GM12878 (cell line): Measurements from ENCODE around the gene SLC2A4. TPM values are rescaled to one million over a fixed set of nuclear protein-coding genes. Genes with fewer than 3 reads are reported as not detected.

Source experiments
- ATAC-seq: fragments of 200-7000 bp; cut with Tn5 transposase; 3 replicates; pipeline ENCODE4 v1.9.1; 2020; ENCODE audit warnings: mild to moderate bottlenecking, moderate library complexity
- BruUV-seq: library from RNA; stranded (reverse); fragments of 400-500 nt; replicated peaks from 2 replicates; lab custom pipeline; 2021; lab: Mats Ljungman, UMichigan
- CTCF ChIA-PET: fragments of 300-600 bp; sonication (Branson Sonifier 250); formaldehyde crosslinking; extraction: SDS; loops from one replicate; lab custom pipeline; 2021; ENCODE audit warnings: inconsistent platforms; lab: Yijun Ruan, JAX
- POLR2A ChIA-PET: fragments of 350-600 bp; formaldehyde crosslinking; extraction: SDS; loops from one replicate; lab custom pipeline; 2021; ENCODE audit warnings: inconsistent platforms; lab: Charles Lee
- RAD21 ChIA-PET: fragments of 300-600 bp; sonication (Branson Sonifier 250); formaldehyde crosslinking; loops from one replicate; lab custom pipeline; 2023; ENCODE audit warnings: antibody characterized with exemption; ENCODE audit not compliant: unreplicated experiment; lab: Charles Lee
- SMC1A ChIA-PET: fragments of 300-600 bp; sonication (Branson Sonifier 250); formaldehyde crosslinking; loops from one replicate; lab custom pipeline; 2023; ENCODE audit not compliant: unreplicated experiment, uncharacterized antibody; lab: Charles Lee
- DNase-seq: peaks from one replicate; pipeline ENCODE4 v3.0.0-alpha.2; 2011; ENCODE audit warnings: low read depth, low spot score
- FAIRE-seq: peaks from 3 replicates; lab custom pipeline; 2011; peaks lifted over from hg19 to GRCh38; lab: Jason Lieb, UNC
- H2AFZ ChIP-seq: 2 replicates; pipeline ENCODE4 v1.6.0; 2011; ENCODE audit warnings: low read depth, low read length, control low read depth; ENCODE audit not compliant: control insufficient read depth
- H3K27ac ChIP-seq: 2 replicates; pipeline ENCODE4 v1.5.1; 2011; ENCODE audit warnings: control low read depth; ENCODE audit not compliant: control insufficient read depth, insufficient read depth
- H3K27me3 ChIP-seq, 2 experiments: replicated peaks in 1 of 2; 2 replicates each; pipeline versions ENCODE4 v1.6.0 to v1.6.1; 2011; ENCODE audit warnings: low read length in 1 of 2; ENCODE audit not compliant: control insufficient read depth in 2 of 2, insufficient read depth in 2 of 2
- H3K36me3 ChIP-seq, 2 experiments: 2 replicates each; pipeline ENCODE4 v1.5.1; 2011; ENCODE audit warnings: low read length in 1 of 2; ENCODE audit not compliant: control insufficient read depth in 2 of 2, insufficient read depth in 2 of 2
- H3K4me1 ChIP-seq: 2 replicates; pipeline ENCODE4 v1.6.1; 2011; ENCODE audit warnings: mild to moderate bottlenecking, low read length, moderate library complexity, mixed read lengths; ENCODE audit not compliant: control insufficient read depth, insufficient read depth
- H3K4me2 ChIP-seq: 2 replicates; pipeline ENCODE4 v1.6.0; 2011; ENCODE audit warnings: control low read depth; ENCODE audit not compliant: control insufficient read depth, insufficient read depth
- H3K4me3 ChIP-seq: fragments of 200-600 bp; sonication (generic); 2 replicates; pipeline ENCODE4 v1.5.1; 2016
- H3K79me2 ChIP-seq: 2 replicates; pipeline ENCODE4 v1.6.0; 2011; ENCODE audit warnings: low read length; ENCODE audit not compliant: control insufficient read depth, insufficient read depth
- H3K9ac ChIP-seq: 2 replicates; pipeline ENCODE4 v1.8.0; 2011; ENCODE audit warnings: low read length, control low read depth, mixed read lengths; ENCODE audit not compliant: control insufficient read depth, insufficient read depth
- H3K9me3 ChIP-seq: replicated peaks from 3 replicates; pipeline ENCODE4 v1.5.1; 2011; ENCODE audit warnings: mild to moderate bottlenecking, low read length; ENCODE audit not compliant: control insufficient read depth, insufficient read depth
- H4K20me1 ChIP-seq: 2 replicates; pipeline ENCODE4 v1.6.0; 2011; ENCODE audit not compliant: control insufficient read depth, insufficient read depth
- BACH1 ChIP-seq: fragments of 450-650 bp; IDR thresholded peaks from 2 replicates; pipeline ENCODE4 v1.6.1; 2017; ENCODE audit warnings: mild to moderate bottlenecking, borderline replicate concordance
- E2F4 ChIP-seq: IDR thresholded peaks from 2 replicates; pipeline ENCODE4 v1.6.1; 2012; ENCODE audit warnings: low read depth, low read length, improper control_type of control experiment
- FOXK2 ChIP-seq: fragments of 450-650 bp; IDR thresholded peaks from 2 replicates; pipeline ENCODE4 v1.6.1; 2017; ENCODE audit warnings: mild to moderate bottlenecking, moderate library complexity
- GABPA ChIP-seq: IDR thresholded peaks from 2 replicates; pipeline ENCODE4 v1.6.1; 2014; ENCODE audit warnings: antibody characterized with exemption, low read depth, mild to moderate bottlenecking, inconsistent platforms
- IKZF1 ChIP-seq: fragments of 450-650 bp; conservative IDR thresholded peaks from 2 replicates; pipeline ENCODE4 v1.6.1; 2017; ENCODE audit warnings: antibody characterized with exemption, mild to moderate bottlenecking
- MTA3 ChIP-seq: IDR thresholded peaks from 2 replicates; pipeline ENCODE4 v1.6.1; 2012; ENCODE audit warnings: low read length, inconsistent platforms, borderline replicate concordance
- NFXL1 ChIP-seq: fragments of 450-650 bp; IDR thresholded peaks from 2 replicates; pipeline ENCODE4 v1.6.1; 2017; ENCODE audit warnings: antibody characterized with exemption, mild to moderate bottlenecking, borderline replicate concordance
- RCOR1 ChIP-seq: conservative IDR thresholded peaks from 2 replicates; pipeline ENCODE4 v1.6.1; 2012; ENCODE audit warnings: low read depth, low read length, improper control_type of control experiment
- SMAD5 ChIP-seq: IDR thresholded peaks from 2 replicates; pipeline ENCODE4 v1.6.1; 2016; ENCODE audit warnings: antibody characterized with exemption, low read depth
- USF1 ChIP-seq: IDR thresholded peaks from 2 replicates; pipeline ENCODE4 v1.6.1; 2011; ENCODE audit warnings: borderline replicate concordance, low read depth, mild to moderate bottlenecking, moderate library complexity, mixed read lengths, low read length; ENCODE audit not compliant: insufficient read depth; ENCODE audit errors: extremely low read length
- ZNF207 ChIP-seq: fragments of 450-650 bp; IDR thresholded peaks from 2 replicates; pipeline ENCODE4 v1.6.1; 2014; ENCODE audit warnings: antibody characterized with exemption, mild to moderate bottlenecking, borderline replicate concordance
- WGBS: methylation state at CpG from one replicate; pipeline ENCODE4 v1.1.6; 2016; ENCODE audit warnings: low lambda C conversion rate; ENCODE audit not compliant: insufficient replicate concordance, insufficient coverage; ENCODE audit errors: missing lambda C conversion rate; 5-methylcytosine and 5-hydroxymethylcytosine counted together
- in situ Hi-C: fragments of 300-500 bp; cut with MboI; formaldehyde crosslinking; loops from 9 replicates; pipeline ENCODE4 v1.14.3; 2018; ENCODE audit warnings: mixed read lengths
- intact Hi-C: fragments of 100-400 bp; cut with micrococcal nuclease; formaldehyde crosslinking; loops from one replicate; pipeline ENCODE4 v1.14.2; 2022; ENCODE audit not compliant: unreplicated experiment
- polyA plus RNA-seq, 11 experiments: library from polyadenylated mRNA; depleted of rRNA in 4 of 11; unstranded in 6 of 11; stranded (reverse) in 5 of 11; fragments of >200 nt; fragmentation: Nextera tagmentation in 4 of 11; fragmentation: Illumina TruSeq in 1 of 11; extraction: Ambion mirVana in 4 of 11; extraction: Trizol in 1 of 11; gene quantifications; 1 replicate in 1 of 11; 2 replicates in 10 of 11; pipeline versions ENCODE4 v1.2.1 to v1.2.3, GENCODE V29; 2011 to 2016; ENCODE audit warnings: inconsistent platforms in 2 of 11, missing spikeins in 2 of 11, low read depth in 1 of 11
- total RNA-seq, 4 experiments: library from RNA; depleted of rRNA in 3 of 4; stranded (reverse); fragments of >200 nt in 3 of 4; fragmentation: Illumina TruSeq in 1 of 4; extraction: Trizol in 1 of 4; gene quantifications; 2 replicates each; pipeline versions ENCODE4 v1.2.1 to v1.2.3, GENCODE V29; 2013 to 2021
- TF ChIP-seq, protein P1 (sequence below): fragments of 450-650 bp; IDR thresholded peaks from 2 replicates; pipeline ENCODE4 v1.6.1; 2017; ENCODE audit warnings: low read depth, mild to moderate bottlenecking, moderate library complexity
- TF ChIP-seq, protein P2 (sequence below): fragments of 450-650 bp; IDR thresholded peaks from 2 replicates; pipeline ENCODE4 v1.6.1; 2018; ENCODE audit warnings: mild to moderate bottlenecking, low read depth, moderate library complexity; ENCODE audit not compliant: partially characterized antibody

SLC2A4 gene
- total and polyA plus RNA-seq, 10 of the 15 experiments (the other 5 are each of a cell fraction or from before 2014, with no cell fraction given) = 0.03 to 0.23 (median 0.04) TPM; not detected in 4

DNA sequence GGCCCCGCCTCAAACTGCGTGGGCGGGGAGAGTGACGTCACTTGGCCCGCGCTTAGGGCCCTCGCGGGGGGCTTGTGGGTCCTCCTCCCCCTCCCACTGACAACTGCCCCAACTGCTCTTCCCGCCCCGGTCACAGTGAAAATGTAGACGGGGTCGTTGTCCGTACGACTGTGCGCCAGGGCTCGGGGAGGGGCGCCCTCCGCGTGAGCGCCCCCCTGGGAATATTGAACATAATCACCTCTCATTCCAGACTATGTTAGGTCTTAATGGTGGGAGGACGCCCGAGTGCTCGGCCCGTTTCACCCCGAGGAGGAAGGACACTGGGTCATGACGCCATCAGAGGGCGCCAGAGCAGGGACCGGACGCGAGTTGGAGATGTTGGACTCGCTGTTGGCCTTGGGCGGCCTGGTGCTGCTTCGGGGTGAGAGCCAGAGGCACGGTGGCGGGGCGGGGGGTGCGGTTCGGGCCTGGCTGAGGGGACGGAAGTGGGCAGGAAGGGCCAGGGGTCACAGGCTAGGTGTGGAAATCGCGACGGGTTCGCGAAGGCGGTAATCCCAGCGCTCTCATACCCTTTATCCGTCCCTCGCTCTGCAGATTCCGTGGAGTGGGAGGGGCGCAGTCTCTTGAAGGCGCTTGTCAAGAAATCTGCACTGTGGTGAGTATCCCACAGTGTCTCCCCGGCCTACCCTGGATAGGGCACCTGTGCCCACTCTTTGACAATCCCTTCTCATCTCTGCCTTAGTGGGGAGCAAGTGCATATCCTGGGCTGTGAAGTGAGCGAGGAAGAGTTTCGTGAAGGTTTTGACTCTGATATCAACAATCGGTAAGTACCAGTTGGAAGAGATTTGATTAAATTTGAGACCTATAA is 29.1 kb upstream of the SLC2A4 start, which contains the start of gene ELP5:
Gene ELP5 (plus strand): TSS at position 40 of the 868 bp plus-strand sequence. CDS start 336 bp downstream, at position 376.
- peak within 1 kb of the TSS; percentile 89 for H3K4me2 ChIP-seq
- peak within 1 kb of the TSS; percentile 99 for H3K27ac ChIP-seq
- peak; percentile 82 for DNase-seq
- ATAC-seq = peak; percentile 76
- no peaks in the 10 kb centered on the region for H3K27me3 ChIP-seq
- peak within 1 kb of the TSS; percentile 98 for H3K9ac ChIP-seq
- peaks cover 2 to 10% of the 10 kb centered on the region in 2 experiments; a peak in 2 of 4 replicates for H3K36me3 ChIP-seq
- in situ Hi-C loops (no loop called here), intact Hi-C loops (loop anchor here (2.0 kb wide), 1 partner anchor 38 kb away; no protein-coding TSS in a partner anchor)
- ChIA-PET POLR2A (interaction anchor here (0.6 to 4.4 kb wide), 3 partner anchors 13 to 230 kb away, joined by 3 to 99 read pairs (median 29); partner anchors contain the start of genes ACADVL, DLG4, GABARAP and PHF23), RAD21 (interaction anchor here (1.6 to 2.0 kb wide), 3 partner anchors 10 to 32 kb away, joined by 5 to 11 read pairs (median 11); partner anchors contain the start of genes ACADVL, DLG4 and GABARAP), SMC1A (interaction anchor here (3.6 kb wide), 1 partner anchor 11 kb away, joined by 26 read pairs; the partner anchor contains the start of genes GABARAP and PHF23), CTCF (no interaction called here)
- no peaks in the 10 kb centered on the region for H4K20me1 ChIP-seq
- peaks cover 10% of the 10 kb centered on the region for H3K4me1 ChIP-seq
- WGBS = 2% methylated on average over 51 of the region's 55 CpGs
- peaks cover 50% of the 10 kb centered on the region for H3K79me2 ChIP-seq
- peak within 1 kb of the TSS; percentile 87 for H2AFZ ChIP-seq
- H3K4me3 ChIP-seq = peak within 1 kb of the TSS; percentile 90
- FAIRE-seq = no peak
- H3K9me3 ChIP-seq = no peaks in the 10 kb centered on the region
- BruUV-seq = TSS peak; percentile 80
- no peak for TF ChIP-seq FOXK2
- TF ChIP-seq NFXL1 = peak; percentile 82
- peak; percentile 86 for TF ChIP-seq IKZF1
- no peak for TF ChIP-seq MTA3
- peak; percentile 92 for TF ChIP-seq ZNF207
- TF ChIP-seq, protein P1, sequence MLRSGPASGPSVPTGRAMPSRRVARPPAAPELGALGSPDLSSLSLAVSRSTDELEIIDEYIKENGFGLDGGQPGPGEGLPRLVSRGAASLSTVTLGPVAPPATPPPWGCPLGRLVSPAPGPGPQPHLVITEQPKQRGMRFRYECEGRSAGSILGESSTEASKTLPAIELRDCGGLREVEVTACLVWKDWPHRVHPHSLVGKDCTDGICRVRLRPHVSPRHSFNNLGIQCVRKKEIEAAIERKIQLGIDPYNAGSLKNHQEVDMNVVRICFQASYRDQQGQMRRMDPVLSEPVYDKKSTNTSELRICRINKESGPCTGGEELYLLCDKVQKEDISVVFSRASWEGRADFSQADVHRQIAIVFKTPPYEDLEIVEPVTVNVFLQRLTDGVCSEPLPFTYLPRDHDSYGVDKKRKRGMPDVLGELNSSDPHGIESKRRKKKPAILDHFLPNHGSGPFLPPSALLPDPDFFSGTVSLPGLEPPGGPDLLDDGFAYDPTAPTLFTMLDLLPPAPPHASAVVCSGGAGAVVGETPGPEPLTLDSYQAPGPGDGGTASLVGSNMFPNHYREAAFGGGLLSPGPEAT = peak; percentile 29; the same call in 1 of the 2 replicates
- TF ChIP-seq USF1 = no peak
- TF ChIP-seq SMAD5 = peak; percentile 69; the same call in 1 of the 2 replicates
- TF ChIP-seq RCOR1 = 0 out of 2 replicates have a peak, but pooled peaks have one; percentile 64
- TF ChIP-seq BACH1 = peak; percentile 14; the same call in 1 of the 2 replicates
- TF ChIP-seq, protein P2, sequence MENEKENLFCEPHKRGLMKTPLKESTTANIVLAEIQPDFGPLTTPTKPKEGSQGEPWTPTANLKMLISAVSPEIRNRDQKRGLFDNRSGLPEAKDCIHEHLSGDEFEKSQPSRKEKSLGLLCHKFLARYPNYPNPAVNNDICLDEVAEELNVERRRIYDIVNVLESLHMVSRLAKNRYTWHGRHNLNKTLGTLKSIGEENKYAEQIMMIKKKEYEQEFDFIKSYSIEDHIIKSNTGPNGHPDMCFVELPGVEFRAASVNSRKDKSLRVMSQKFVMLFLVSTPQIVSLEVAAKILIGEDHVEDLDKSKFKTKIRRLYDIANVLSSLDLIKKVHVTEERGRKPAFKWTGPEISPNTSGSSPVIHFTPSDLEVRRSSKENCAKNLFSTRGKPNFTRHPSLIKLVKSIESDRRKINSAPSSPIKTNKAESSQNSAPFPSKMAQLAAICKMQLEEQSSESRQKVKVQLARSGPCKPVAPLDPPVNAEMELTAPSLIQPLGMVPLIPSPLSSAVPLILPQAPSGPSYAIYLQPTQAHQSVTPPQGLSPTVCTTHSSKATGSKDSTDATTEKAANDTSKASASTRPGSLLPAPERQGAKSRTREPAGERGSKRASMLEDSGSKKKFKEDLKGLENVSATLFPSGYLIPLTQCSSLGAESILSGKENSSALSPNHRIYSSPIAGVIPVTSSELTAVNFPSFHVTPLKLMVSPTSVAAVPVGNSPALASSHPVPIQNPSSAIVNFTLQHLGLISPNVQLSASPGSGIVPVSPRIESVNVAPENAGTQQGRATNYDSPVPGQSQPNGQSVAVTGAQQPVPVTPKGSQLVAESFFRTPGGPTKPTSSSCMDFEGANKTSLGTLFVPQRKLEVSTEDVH = peak; percentile 50
- no peak for TF ChIP-seq GABPA
- TF ChIP-seq E2F4 = no peak
